Prostate gland (tissue), 2 donors: ENCODE results near the gene CACNA1B. TPM values are rescaled to one million over a fixed set of nuclear protein-coding genes. Genes with fewer than 3 reads are reported as not detected.

Experiments used
- DNase-seq: peaks from one replicate; pipeline ENCODE4 v3.0.0-alpha.2; 2019; ENCODE audit warnings: low spot score
- H3K27ac ChIP-seq, 2 donors: fragments of 200-600 bp; sonication (generic); 2 replicates each; pipeline ENCODE4 v1.5.1; 2017 to 2019
- H3K27me3 ChIP-seq: fragments of 200-600 bp; sonication (generic); replicated peaks from 2 replicates; pipeline ENCODE4 v1.5.1; 2019; ENCODE audit not compliant: insufficient read depth
- H3K36me3 ChIP-seq, 2 donors: fragments of 200-600 bp; sonication (generic); 1 replicate in 1 of 2; 2 replicates in 1 of 2; pipeline versions ENCODE4 v1.5.1 to v1.8.1; 2017 to 2019
- H3K4me1 ChIP-seq: fragments of 200-600 bp; sonication (generic); replicated peaks from 2 replicates; pipeline ENCODE4 v1.5.1; 2019
- H3K4me3 ChIP-seq, 2 donors: fragments of 200-600 bp; sonication (generic); 2 replicates each; pipeline ENCODE4 v1.5.1; 2017 to 2019
- H3K9me3 ChIP-seq: fragments of 200-600 bp; sonication (generic); 2 replicates; pipeline ENCODE4 v1.5.1; 2017
- CTCF ChIP-seq, 4 experiments: fragments of 200-600 bp in 2 of 4; fragments of 450-650 bp in 2 of 4; sonication (generic) in 2 of 4; IDR thresholded peaks; 1 replicate in 3 of 4; 2 replicates in 1 of 4; pipeline ENCODE4 v1.5.1; 2016 to 2019; ENCODE audit warnings: antibody characterized with exemption in 4 of 4, mild to moderate bottlenecking in 2 of 4, moderate library complexity in 2 of 4
- POLR2A ChIP-seq: fragments of 450-650 bp; IDR thresholded peaks from one replicate; pipeline ENCODE4 v1.6.1; 2016; ENCODE audit warnings: antibody characterized with exemption, mild to moderate bottlenecking
- POLR2AphosphoS5 ChIP-seq: sonication (generic); formaldehyde crosslinking; IDR thresholded peaks from one replicate; pipeline ENCODE4 v1.6.1; 2017; ENCODE audit warnings: antibody characterized with exemption
- WGBS: methylation state at CpG from one replicate; pipeline ENCODE4 v1.1.5; 2018; 5-methylcytosine and 5-hydroxymethylcytosine counted together
- intact Hi-C: fragments of 100-400 bp; cut with DNase I; formaldehyde crosslinking; loops from one replicate; pipeline ENCODE4 v1.14.2; 2022
- total RNA-seq, 2 donors: library from RNA; depleted of rRNA; stranded (reverse); fragments of >200 nt; gene quantifications; one replicate each; pipeline ENCODE4 v1.1.0, GENCODE V29; 2016

The CACNA1B gene
- total RNA-seq, 2 donors from 2014 or later: 0.36 to 6.0 TPM

GRCh38 chr9:138011951-138012500, 134.4 kb downstream of the CACNA1B start:
- no peaks in the 10 kb centered on the region for H3K36me3 ChIP-seq
- no peaks in the 10 kb centered on the region for H3K9me3 ChIP-seq
- no peaks in the 10 kb centered on the region for H3K27me3 ChIP-seq
- H3K4me1 ChIP-seq: no peaks in the 10 kb centered on the region
- TF ChIP-seq POLR2A (no peak), POLR2AphosphoS5 (no peak), CTCF (IDR thresholded peaks at IDR 0.05) (no peak)
- no peak overlapping the region for H3K27ac ChIP-seq
- no peak for DNase-seq
- intact Hi-C loops: no loop called here
- H3K4me3 ChIP-seq: no peak overlapping the region
- WGBS: 97% methylated on average over 4 of the region's 4 CpGs

DNA sequence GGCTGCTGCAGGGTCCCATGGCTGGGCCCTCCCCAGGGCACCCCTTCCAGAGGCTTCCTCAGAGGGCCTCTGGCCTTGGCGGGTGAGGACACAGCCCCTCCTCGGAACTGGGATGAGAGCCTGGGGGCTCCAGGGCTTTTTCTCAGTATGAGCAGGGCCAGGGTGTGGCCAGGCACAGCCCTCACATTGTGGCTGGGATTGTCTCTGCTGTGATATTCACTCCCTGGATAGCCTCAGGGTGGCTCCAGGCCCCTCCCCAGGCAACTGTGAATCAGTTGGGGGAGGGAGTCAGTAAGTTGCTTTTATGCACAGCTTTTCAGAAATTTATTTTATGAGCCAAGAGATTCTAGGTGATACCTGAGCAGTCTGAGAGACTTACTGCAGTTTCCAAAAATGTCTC, 135.7 kb downstream of the CACNA1B start:
- TF ChIP-seq POLR2A: no peak
- no peak for TF ChIP-seq CTCF (IDR thresholded peaks at IDR 0.05)
- TF ChIP-seq POLR2AphosphoS5: no peak
- WGBS: 94% methylated on average over 2 of the region's 2 CpGs

DNA sequence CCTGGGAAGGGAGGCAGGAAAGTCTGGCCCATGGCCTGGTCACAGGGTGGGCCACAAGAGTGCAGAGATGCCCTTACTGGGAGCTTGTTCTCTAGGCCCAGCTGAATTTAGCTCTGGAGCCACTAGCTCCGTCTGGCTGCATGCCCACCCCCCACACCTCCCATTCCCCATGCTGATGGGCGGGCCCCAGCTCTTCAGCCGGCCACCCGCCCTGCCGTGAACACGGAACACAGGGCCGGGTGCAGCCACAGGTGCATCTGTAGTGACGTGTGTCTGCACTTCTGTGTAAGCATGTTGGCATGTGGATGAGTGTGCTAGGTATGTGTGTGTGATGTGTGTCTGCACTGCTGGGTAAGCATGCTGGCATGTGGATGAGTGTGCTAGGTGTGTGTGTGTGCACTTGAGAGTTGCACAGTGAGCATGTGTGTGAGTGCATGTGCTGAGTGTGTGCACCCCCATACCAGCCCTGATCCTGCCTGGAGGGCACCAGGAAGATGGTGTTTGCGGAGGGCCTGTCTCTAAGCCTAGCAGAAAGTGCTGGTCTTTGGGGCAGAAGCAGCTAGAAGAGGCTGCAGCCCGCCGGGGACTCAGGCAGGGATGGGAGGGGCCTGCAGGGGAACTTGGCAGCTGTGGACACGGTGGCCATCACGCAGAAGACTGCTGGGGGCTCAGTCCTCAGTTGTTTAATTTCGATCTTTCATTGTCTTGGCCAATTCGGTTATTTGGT, 136.4 kb downstream of the CACNA1B start:
- intact Hi-C loops: no loop called here
- H3K27ac ChIP-seq: no peak overlapping the region
- no peak for DNase-seq
- H3K4me1 ChIP-seq: no peaks in the 10 kb centered on the region
- TF ChIP-seq CTCF (IDR thresholded peaks at IDR 0.05) (no peak), POLR2A (no peak), POLR2AphosphoS5 (no peak)
- H3K27me3 ChIP-seq: no peaks in the 10 kb centered on the region
- no peak overlapping the region for H3K4me3 ChIP-seq
- H3K36me3 ChIP-seq: no peaks in the 10 kb centered on the region
- WGBS: 70% methylated on average over 14 of the region's 15 CpGs
- H3K9me3 ChIP-seq: no peaks in the 10 kb centered on the region

More for the DNA sequence above, 135.7 kb downstream of the CACNA1B start:
- H3K4me3 ChIP-seq: no peak overlapping the region
- no peaks in the 10 kb centered on the region for H3K27me3 ChIP-seq
- H3K36me3 ChIP-seq: no peaks in the 10 kb centered on the region
- intact Hi-C loops: no loop called here
- no peaks in the 10 kb centered on the region for H3K4me1 ChIP-seq
- DNase-seq: no peak
- H3K9me3 ChIP-seq: no peaks in the 10 kb centered on the region
- no peak overlapping the region for H3K27ac ChIP-seq

DNA sequence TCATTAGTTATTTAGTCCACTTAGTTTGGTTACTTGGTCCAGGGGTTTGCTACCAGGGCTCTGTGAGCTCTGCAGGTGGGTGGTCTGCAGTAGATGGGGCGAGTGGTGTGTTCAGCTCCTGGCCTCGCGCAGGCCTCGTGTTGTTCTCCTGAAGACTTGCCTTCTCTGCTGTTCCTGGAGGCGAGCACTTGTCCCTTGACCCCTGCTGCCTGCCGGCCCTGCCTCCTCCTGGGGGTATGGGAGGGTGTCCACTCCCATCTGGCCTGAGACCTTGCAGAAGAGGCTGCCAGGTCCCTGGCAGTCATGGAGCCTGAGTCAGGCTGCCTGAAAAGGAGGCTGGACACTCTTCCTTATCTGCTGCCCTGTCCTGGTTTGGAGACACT, 137.0 kb downstream of the CACNA1B start:
- DNase-seq: no peak

More for the DNA sequence above, 137.0 kb downstream of the CACNA1B start:
- H3K27me3 ChIP-seq: no peaks in the 10 kb centered on the region
- H3K27ac ChIP-seq: no peak overlapping the region
- no peak overlapping the region for H3K4me3 ChIP-seq
- intact Hi-C loops: no loop called here
- H3K9me3 ChIP-seq: no peaks in the 10 kb centered on the region
- WGBS: 83% methylated on average over 6 of the region's 6 CpGs
- H3K4me1 ChIP-seq: no peaks in the 10 kb centered on the region
- TF ChIP-seq POLR2AphosphoS5 (no peak), CTCF (IDR thresholded peaks at IDR 0.05) (no peak), POLR2A (no peak)
- no peaks in the 10 kb centered on the region for H3K36me3 ChIP-seq
